Activated T-helper 17 cell treated with anti-CD3 and anti-CD28 coated beads, Interleukin-2, amount 50 U/mL, for 72 hours (primary cell): ENCODE measurements around the gene TRAF2. TPM values are rescaled to one million over a fixed set of nuclear protein-coding genes. Genes with fewer than 3 reads are reported as not detected.
A peak's percentile ranks its signal among the peaks of the same experiment; 100 is the strongest.

Experiments
- ATAC-seq: fragments of 150-1000 bp; cut with Tn5 transposase; replicated peaks from 2 replicates; pipeline ENCODE4 v1.10.0; 2021; ENCODE audit warnings: mild to moderate bottlenecking, moderate library complexity
- H3K27ac Mint-ChIP-seq: one replicate; pipeline ENCODE4 v1.8.0; 2022; ENCODE audit warnings: mixed read lengths
- H3K27me3 Mint-ChIP-seq: one replicate; pipeline ENCODE4 v1.8.0; 2022; ENCODE audit warnings: mixed read lengths
- H3K36me3 Mint-ChIP-seq: one replicate; pipeline ENCODE4 v1.8.0; 2022; ENCODE audit warnings: low read depth, mild to moderate bottlenecking, mixed read lengths
- H3K4me1 Mint-ChIP-seq: one replicate; pipeline ENCODE4 v1.8.0; 2022; ENCODE audit warnings: mixed read lengths
- H3K4me3 Mint-ChIP-seq: one replicate; pipeline ENCODE4 v1.8.0; 2022; ENCODE audit warnings: mild to moderate bottlenecking, mixed read lengths
- H3K9me3 Mint-ChIP-seq: one replicate; pipeline ENCODE4 v1.8.0; 2022; ENCODE audit warnings: mixed read lengths
- total RNA-seq, 2 donors: library from RNA; stranded (reverse); gene quantifications; one replicate each; pipeline ENCODE4 v1.2.3, GENCODE V29; 2022

TRAF2 gene
- total RNA-seq, 2 donors from 2014 or later: 54.4 to 56.8 TPM

DNA sequence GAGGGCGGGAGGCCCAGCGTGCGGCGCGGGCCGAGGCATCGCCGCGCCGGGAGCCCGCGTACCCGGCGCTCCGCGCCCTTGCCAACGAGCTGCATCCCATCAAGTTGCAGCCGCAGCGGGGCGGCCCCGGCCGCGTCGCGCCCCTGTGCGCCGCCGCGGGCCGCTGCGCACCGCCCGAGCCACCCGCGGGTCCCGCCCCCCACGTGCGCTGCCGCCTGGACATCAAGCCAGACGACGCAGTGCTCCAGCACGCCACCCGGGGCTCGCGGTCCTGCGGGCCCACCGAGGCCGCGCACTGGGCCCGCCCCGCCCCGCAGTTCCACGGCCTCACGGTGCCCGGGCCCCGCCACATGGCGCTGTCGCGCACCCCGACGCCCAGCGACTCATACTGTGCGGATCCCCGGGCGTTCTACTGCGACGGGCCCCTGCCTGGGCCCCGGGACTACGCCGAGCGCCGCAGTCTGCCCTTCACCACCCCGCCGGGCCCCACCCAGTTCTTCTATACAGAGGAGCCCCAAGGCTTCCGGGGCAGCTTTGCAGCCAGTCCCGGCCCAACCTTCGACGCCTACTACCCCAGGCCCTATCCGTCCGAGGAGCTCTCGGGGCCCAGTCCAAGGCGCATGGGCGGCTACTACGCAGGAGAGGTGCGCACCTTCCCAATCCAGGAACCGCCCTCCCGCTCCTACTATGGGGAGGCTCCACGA lies 41.4 kb upstream of the TRAF2 start:
- H3K4me1 Mint-ChIP-seq: no peaks in the 10 kb centered on the region
- peaks cover 23% of the 10 kb centered on the region for H3K36me3 Mint-ChIP-seq
- H3K4me3 Mint-ChIP-seq: no peak overlapping the region
- no peaks in the 10 kb centered on the region for H3K9me3 Mint-ChIP-seq
- H3K27me3 Mint-ChIP-seq: peaks cover 7% of the 10 kb centered on the region
- H3K27ac Mint-ChIP-seq: no peak overlapping the region
- ATAC-seq: no peak

- ATAC-seq: no peak
- H3K4me3 Mint-ChIP-seq: no peak overlapping the region
These were observed 40.7 kb upstream of the TRAF2 start for GRCh38 chr9:136845465-136846260.

GRCh38 chr9:136846376-136847087 lies 39.8 kb upstream of the TRAF2 start:
- Mint-ChIP-seq H3K36me3 (peaks cover 35% of the 10 kb centered on the region), H3K27me3 (peaks cover 7% of the 10 kb centered on the region), H3K27ac (no peak overlapping the region), H3K4me3 (peak overlapping the region; percentile 91), H3K4me1 (no peaks in the 10 kb centered on the region), H3K9me3 (no peaks in the 10 kb centered on the region)
- no peak for ATAC-seq

More at GRCh38 chr9:136845465-136846260, 40.7 kb upstream of the TRAF2 start:
- Mint-ChIP-seq H3K36me3 (peaks cover 26% of the 10 kb centered on the region), H3K9me3 (no peaks in the 10 kb centered on the region), H3K27ac (no peak overlapping the region), H3K4me1 (no peaks in the 10 kb centered on the region), H3K27me3 (peaks cover 7% of the 10 kb centered on the region)

GRCh38 chr9:136847088-136847825 lies 39.1 kb upstream of the TRAF2 start:
- H3K27me3 Mint-ChIP-seq: peaks cover 7% of the 10 kb centered on the region
- peak overlapping the region; percentile 78 for H3K27ac Mint-ChIP-seq
- H3K36me3 Mint-ChIP-seq: peaks cover 36% of the 10 kb centered on the region
- H3K4me3 Mint-ChIP-seq: peak overlapping the region; percentile 91
- H3K9me3 Mint-ChIP-seq: no peaks in the 10 kb centered on the region
- ATAC-seq: no peak
- no peaks in the 10 kb centered on the region for H3K4me1 Mint-ChIP-seq

GRCh38 chr9:136847826-136848392 lies 38.4 kb upstream of the TRAF2 start:
- Mint-ChIP-seq H3K36me3 (peaks cover 36% of the 10 kb centered on the region), H3K27ac (peak overlapping the region; percentile 78), H3K4me1 (no peaks in the 10 kb centered on the region), H3K27me3 (peaks cover 7% of the 10 kb centered on the region), H3K9me3 (no peaks in the 10 kb centered on the region), H3K4me3 (peak overlapping the region; percentile 91)
- ATAC-seq: peak; percentile 56

DNA sequence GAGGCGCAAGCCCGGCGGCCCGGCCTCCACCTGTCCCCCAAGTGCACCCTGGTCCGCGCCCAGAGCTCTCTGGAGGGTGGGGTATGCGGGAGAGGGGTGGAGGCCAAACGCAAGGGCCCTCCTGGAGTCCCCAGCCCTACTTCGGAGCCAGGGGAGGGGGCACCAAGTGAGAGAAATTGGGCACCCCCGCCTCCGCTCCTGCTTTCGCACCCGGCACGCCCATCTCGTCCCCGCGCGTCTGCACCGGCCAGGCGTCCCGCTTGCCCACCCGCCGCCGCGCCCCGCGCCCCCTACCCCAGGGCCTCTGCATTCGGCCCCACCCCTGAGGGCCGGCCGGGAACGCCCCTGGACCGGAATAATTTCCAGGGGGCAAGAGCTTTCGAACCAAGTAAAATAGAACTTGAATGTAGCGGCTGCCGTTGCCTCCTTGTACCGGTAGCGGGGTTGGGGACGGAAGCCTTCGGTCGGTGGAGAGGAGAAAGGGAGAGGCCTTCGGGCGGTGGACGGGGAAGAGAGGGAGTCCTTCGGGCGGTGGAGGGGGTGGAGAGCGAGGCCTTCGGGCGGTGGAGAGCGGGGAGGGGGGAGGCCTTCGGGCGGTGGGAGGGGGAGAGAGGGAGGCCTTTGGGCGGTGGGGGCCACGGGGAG lies 37.8 kb upstream of the TRAF2 start:
- peaks cover 36% of the 10 kb centered on the region for H3K36me3 Mint-ChIP-seq
- ATAC-seq: peak; percentile 3
- peak overlapping the region; percentile 79 for H3K27ac Mint-ChIP-seq
- peak overlapping the region; percentile 91 for H3K4me3 Mint-ChIP-seq
- no peaks in the 10 kb centered on the region for H3K4me1 Mint-ChIP-seq
- no peaks in the 10 kb centered on the region for H3K9me3 Mint-ChIP-seq
- H3K27me3 Mint-ChIP-seq: peaks cover 7% of the 10 kb centered on the region

- peak; percentile 93 for ATAC-seq
- Mint-ChIP-seq H3K4me1 (no peaks in the 10 kb centered on the region), H3K4me3 (peak within 1 kb of the TSS; percentile 91), H3K27ac (peak within 1 kb of the TSS; percentile 79), H3K27me3 (peaks cover 7% of the 10 kb centered on the region), H3K9me3 (no peaks in the 10 kb centered on the region), H3K36me3 (peaks cover 36% of the 10 kb centered on the region)
These were observed 37.0 kb upstream of the TRAF2 start, which contains the start of gene PHPT1 for GRCh38 chr9:136849038-136849959. PHPT1 (plus strand) TSS chr9:136849409; CDS start chr9:136849431, 22 bp downstream.

- Mint-ChIP-seq H3K4me3 (peak overlapping the region; percentile 91), H3K36me3 (peaks cover 36% of the 10 kb centered on the region), H3K9me3 (no peaks in the 10 kb centered on the region), H3K4me1 (no peaks in the 10 kb centered on the region), H3K27me3 (peaks cover 7% of the 10 kb centered on the region), H3K27ac (peak overlapping the region; percentile 79)
- no peak for ATAC-seq
These were observed 36.1 kb upstream of the TRAF2 start for GRCh38 chr9:136849960-136850865.

- H3K4me1 Mint-ChIP-seq: no peaks in the 10 kb centered on the region
- peak overlapping the region; percentile 91 for H3K4me3 Mint-ChIP-seq
- H3K27ac Mint-ChIP-seq: no peak overlapping the region
- H3K9me3 Mint-ChIP-seq: no peaks in the 10 kb centered on the region
- peaks cover 7% of the 10 kb centered on the region for H3K27me3 Mint-ChIP-seq
- no peak for ATAC-seq
- H3K36me3 Mint-ChIP-seq: peaks cover 36% of the 10 kb centered on the region
These were observed 35.2 kb upstream of the TRAF2 start for GRCh38 chr9:136850866-136851775.

- peak within 1 kb of the TSS; percentile 91 for H3K4me3 Mint-ChIP-seq
- peaks cover 5% of the 10 kb centered on the region for H3K27me3 Mint-ChIP-seq
- H3K9me3 Mint-ChIP-seq: no peaks in the 10 kb centered on the region
- peaks cover 36% of the 10 kb centered on the region for H3K36me3 Mint-ChIP-seq
- no peak within 1 kb of the TSS for H3K27ac Mint-ChIP-seq
- H3K4me1 Mint-ChIP-seq: no peaks in the 10 kb centered on the region
- no peak for ATAC-seq
These were observed 34.2 kb upstream of the TRAF2 start, which contains the start of gene MAMDC4 for GRCh38 chr9:136851941-136852663. MAMDC4 (plus strand) TSS chr9:136852346; CDS start chr9:136852417, 71 bp downstream.
